CD4-positive, alpha-beta T cell (primary cell): ENCODE results near the gene ANGEL2. TPM values are rescaled to one million over a fixed set of nuclear protein-coding genes. Genes with fewer than 3 reads are reported as not detected.
A peak's percentile ranks its signal among the peaks of the same experiment; 100 is the strongest.

Experiments
- ATAC-seq: fragments of 200-7000 bp; cut with Tn5 transposase; one replicate; pipeline ENCODE4 v1.10.0; 2022; ENCODE audit warnings: mild to moderate bottlenecking; ENCODE audit not compliant: poor library complexity
- CTCF ChIA-PET: fragments of 350-600 bp; sonication (Branson Sonifier 250); formaldehyde crosslinking; loops from one replicate; lab custom pipeline; 2021; ENCODE audit warnings: antibody characterized with exemption, inconsistent platforms; lab: Charles Lee
- POLR2A ChIA-PET: fragments of 350-600 bp; sonication (Branson Sonifier 250); formaldehyde crosslinking; loops from one replicate; lab custom pipeline; 2021; ENCODE audit warnings: antibody characterized with exemption, inconsistent platforms; lab: Charles Lee
- DNase-seq, 14 experiments: peaks; one replicate each; pipeline ENCODE4 v3.0.0-alpha.2; 2013 to 2020; ENCODE audit warnings: mixed read lengths in 2 of 14
- H3K27ac ChIP-seq, 2 donors: one replicate each; pipeline versions ENCODE4 v1.5.1 to v1.7.0; 2013; ENCODE audit warnings: low read length in 2 of 2, low read depth in 1 of 2, mild to moderate bottlenecking in 1 of 2
- H3K27me3 ChIP-seq, 2 experiments: 1 replicate in 1 of 2; 2 replicates in 1 of 2; pipeline versions ENCODE4 v1.6.1 to v1.7.0; 2013; ENCODE audit warnings: low read length in 2 of 2, control low read depth in 1 of 2, mild to moderate bottlenecking in 1 of 2, moderate library complexity in 1 of 2; ENCODE audit not compliant: insufficient read depth in 2 of 2, control insufficient read depth in 1 of 2
- H3K36me3 ChIP-seq: one replicate; pipeline ENCODE4 v1.6.1; 2013; ENCODE audit warnings: low read length, control low read depth; ENCODE audit not compliant: insufficient read depth
- H3K4me1 ChIP-seq: one replicate; pipeline ENCODE4 v1.6.1; 2013; ENCODE audit warnings: low read length, control low read depth; ENCODE audit not compliant: insufficient read depth
- H3K4me3 ChIP-seq: one replicate; pipeline ENCODE4 v1.5.1; 2013; ENCODE audit warnings: mild to moderate bottlenecking, low read length, moderate library complexity
- H3K9me3 ChIP-seq, 2 experiments: 1 replicate in 1 of 2; 2 replicates in 1 of 2; pipeline versions ENCODE4 v1.6.1 to v1.7.0; 2013; ENCODE audit warnings: low read length in 2 of 2, mild to moderate bottlenecking in 2 of 2, control low read depth in 1 of 2, moderate library complexity in 1 of 2; ENCODE audit not compliant: control insufficient read depth in 1 of 2, insufficient read depth in 1 of 2
- H3K27ac Mint-ChIP-seq: one replicate; pipeline ENCODE4 v1.8.0; 2020; ENCODE audit warnings: mixed read lengths
- H3K27me3 Mint-ChIP-seq: one replicate; pipeline ENCODE4 v1.8.0; 2021; ENCODE audit warnings: mixed read lengths
- H3K36me3 Mint-ChIP-seq: one replicate; pipeline ENCODE4 v1.8.0; 2021; ENCODE audit warnings: low read depth, mixed read lengths
- H3K4me1 Mint-ChIP-seq: one replicate; pipeline ENCODE4 v1.8.0; 2021; ENCODE audit warnings: low read depth, mixed read lengths
- H3K4me3 Mint-ChIP-seq: one replicate; pipeline ENCODE4 v1.8.0; 2020; ENCODE audit warnings: mild to moderate bottlenecking, mixed read lengths
- H3K9me3 Mint-ChIP-seq: one replicate; pipeline ENCODE4 v1.8.0; 2020; ENCODE audit warnings: mixed read lengths
- intact Hi-C, 2 experiments: fragments of 100-400 bp; cut with DNase I in 1 of 2; cut with micrococcal nuclease in 1 of 2; formaldehyde crosslinking; loops; one replicate each; pipeline versions ENCODE4 v1.15.1 to v1.9.0; 2023 to 2025; cut with DNase I, micrococcal nuclease
- total RNA-seq, 174 experiments: library from RNA in 2 of 174; stranded (reverse) in 2 of 174; gene quantifications; one replicate each; pipeline ENCODE4 v1.2.3 and lab custom pipeline; 2021 to 2026
- TF ChIP-seq, protein P1 (sequence below): fragments of 200-600 bp; IDR thresholded peaks from one replicate; pipeline ENCODE4 v1.8.0; 2022; ENCODE audit warnings: antibody characterized with exemption, mild to moderate bottlenecking

The ANGEL2 gene
- total RNA-seq, 2 experiments from 2014 or later = 53.0 to 56.2 TPM

DNA sequence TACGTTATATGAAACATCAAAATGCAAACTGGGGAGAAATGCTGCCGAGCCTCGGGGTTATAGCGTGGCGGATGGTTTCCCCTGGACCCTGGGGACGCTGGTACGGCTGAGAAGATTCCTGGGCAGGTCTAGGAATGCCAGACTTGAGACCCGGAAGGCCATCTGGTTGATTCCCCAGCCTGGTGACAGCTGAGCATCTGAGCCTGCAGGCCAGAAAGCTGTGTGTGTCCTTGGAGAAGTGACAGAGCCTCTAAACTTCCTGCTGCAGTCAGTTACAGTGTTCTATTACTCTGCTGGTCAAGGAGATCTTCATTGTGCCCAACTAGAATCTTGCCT, 63.1 kb downstream of the ANGEL2 start:
- Histone ChIP-seq H3K36me3 (no peaks in the 10 kb centered on the region), H3K9me3 (no peaks in the 10 kb centered on the region), H3K4me3 (no peak overlapping the region), H3K27me3 (peaks cover 19 to 24% of the 10 kb centered on the region in 2 experiments), H3K27ac (no peak overlapping the region), H3K4me1 (peaks cover 16% of the 10 kb centered on the region)
- ChIA-PET CTCF (no interaction called here), POLR2A (no interaction called here)
- Mint-ChIP-seq H3K27ac (no peak overlapping the region), H3K27me3 (peaks cover 61% of the 10 kb centered on the region), H3K9me3 (no peaks in the 10 kb centered on the region), H3K4me1 (no peaks in the 10 kb centered on the region), H3K36me3 (no peaks in the 10 kb centered on the region), H3K4me3 (peak overlapping the region; percentile 35)
- DNase-seq (no peak), ATAC-seq (no peak)
- TF ChIP-seq, protein P1, sequence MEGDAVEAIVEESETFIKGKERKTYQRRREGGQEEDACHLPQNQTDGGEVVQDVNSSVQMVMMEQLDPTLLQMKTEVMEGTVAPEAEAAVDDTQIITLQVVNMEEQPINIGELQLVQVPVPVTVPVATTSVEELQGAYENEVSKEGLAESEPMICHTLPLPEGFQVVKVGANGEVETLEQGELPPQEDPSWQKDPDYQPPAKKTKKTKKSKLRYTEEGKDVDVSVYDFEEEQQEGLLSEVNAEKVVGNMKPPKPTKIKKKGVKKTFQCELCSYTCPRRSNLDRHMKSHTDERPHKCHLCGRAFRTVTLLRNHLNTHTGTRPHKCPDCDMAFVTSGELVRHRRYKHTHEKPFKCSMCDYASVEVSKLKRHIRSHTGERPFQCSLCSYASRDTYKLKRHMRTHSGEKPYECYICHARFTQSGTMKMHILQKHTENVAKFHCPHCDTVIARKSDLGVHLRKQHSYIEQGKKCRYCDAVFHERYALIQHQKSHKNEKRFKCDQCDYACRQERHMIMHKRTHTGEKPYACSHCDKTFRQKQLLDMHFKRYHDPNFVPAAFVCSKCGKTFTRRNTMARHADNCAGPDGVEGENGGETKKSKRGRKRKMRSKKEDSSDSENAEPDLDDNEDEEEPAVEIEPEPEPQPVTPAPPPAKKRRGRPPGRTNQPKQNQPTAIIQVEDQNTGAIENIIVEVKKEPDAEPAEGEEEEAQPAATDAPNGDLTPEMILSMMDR = no peak
- intact Hi-C loops = no loop called here

DNA sequence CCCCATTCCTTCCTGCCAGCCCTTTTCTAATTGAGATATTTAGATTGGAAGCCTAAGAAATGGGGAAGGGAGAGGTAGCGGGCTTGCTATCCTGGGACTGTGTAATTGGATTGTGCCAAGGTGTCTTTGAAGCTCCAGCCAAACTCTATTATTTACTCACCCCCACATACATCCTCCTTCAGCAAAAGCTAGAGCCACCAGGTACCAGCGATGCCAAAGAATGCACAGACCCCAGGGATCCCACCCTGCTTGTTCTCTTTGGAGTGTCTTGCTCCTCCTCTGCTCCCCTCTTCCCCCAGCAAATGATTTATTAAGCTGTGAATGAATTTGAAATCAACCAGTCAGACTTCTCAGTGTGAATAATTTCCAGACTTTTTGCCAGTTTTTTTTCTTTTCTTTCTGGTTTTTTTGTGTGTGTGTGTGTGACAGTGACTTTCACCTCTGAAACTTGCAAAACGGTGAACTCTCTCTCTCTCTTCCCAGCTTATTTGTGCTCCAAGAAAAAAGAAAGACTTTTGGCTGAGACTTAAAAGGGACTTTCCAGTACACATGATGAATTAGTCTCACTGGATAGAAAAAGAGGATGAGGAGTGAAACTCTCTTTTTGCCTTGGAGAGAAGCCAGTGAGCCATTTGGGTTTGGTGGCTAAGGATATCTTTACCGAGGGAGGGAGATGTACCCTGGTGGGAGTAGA, 63.6 kb downstream of the ANGEL2 start:
- Histone ChIP-seq H3K4me1 (peaks cover 16% of the 10 kb centered on the region), H3K27me3 (peaks cover 19 to 24% of the 10 kb centered on the region in 2 experiments), H3K4me3 (no peak overlapping the region), H3K36me3 (no peaks in the 10 kb centered on the region), H3K27ac (no peak overlapping the region), H3K9me3 (no peaks in the 10 kb centered on the region)
- H3K9me3 Mint-ChIP-seq = no peaks in the 10 kb centered on the region
- intact Hi-C loops = no loop called here
- TF ChIP-seq, protein P1 = no peak
- peak overlapping the region; percentile 35 for H3K4me3 Mint-ChIP-seq
- H3K27me3 Mint-ChIP-seq = peaks cover 61% of the 10 kb centered on the region
- no peak for DNase-seq
- H3K27ac Mint-ChIP-seq = no peak overlapping the region
- ATAC-seq = no peak
- ChIA-PET POLR2A (no interaction called here), CTCF (no interaction called here)
- H3K4me1 Mint-ChIP-seq = no peaks in the 10 kb centered on the region
- no peaks in the 10 kb centered on the region for H3K36me3 Mint-ChIP-seq

DNA sequence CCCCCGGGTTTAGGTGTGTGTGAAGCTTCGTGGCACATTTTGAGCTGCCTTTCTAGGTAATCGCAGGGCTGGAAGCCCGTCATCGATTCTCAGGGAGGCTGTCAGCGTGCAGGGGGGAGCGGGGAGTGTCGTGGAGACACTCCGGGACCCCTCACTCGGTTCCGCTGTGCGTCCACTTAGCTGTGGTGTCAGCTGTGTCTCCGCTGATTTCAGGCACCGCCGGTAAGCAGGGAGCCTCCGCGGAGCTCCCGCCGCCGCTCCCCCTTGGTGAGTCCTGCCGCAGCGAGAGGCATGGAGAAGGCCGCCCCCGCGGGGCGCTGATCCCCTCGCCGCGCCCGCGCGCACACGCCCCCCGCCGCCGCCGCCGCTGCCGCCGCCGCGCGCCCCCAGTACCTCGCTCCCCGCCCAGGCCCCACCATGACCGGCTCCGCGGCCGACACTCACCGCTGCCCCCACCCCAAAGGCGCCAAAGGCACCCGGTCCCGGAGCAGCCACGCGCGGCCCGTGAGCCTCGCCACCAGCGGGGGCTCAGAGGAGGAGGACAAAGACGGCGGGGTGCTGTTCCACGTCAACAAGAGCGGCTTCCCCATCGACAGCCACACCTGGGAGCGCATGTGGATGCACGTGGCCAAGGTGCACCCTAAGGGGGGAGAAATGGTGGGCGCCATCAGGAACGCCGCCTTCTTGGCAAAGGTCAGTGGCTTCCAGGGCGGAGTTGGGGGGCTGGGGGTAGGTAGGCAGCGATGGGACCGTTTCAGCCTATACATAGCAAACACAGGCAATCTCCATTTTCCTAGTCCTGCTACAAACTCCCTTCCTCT, 64.3 kb downstream of the ANGEL2 start:
- Histone ChIP-seq H3K27me3 (peaks cover 19 to 24% of the 10 kb centered on the region in 2 experiments), H3K36me3 (no peaks in the 10 kb centered on the region), H3K4me1 (peaks cover 16% of the 10 kb centered on the region), H3K27ac (no peak overlapping the region), H3K4me3 (peak overlapping the region; percentile 57), H3K9me3 (no peaks in the 10 kb centered on the region)
- H3K36me3 Mint-ChIP-seq = no peaks in the 10 kb centered on the region
- H3K9me3 Mint-ChIP-seq = no peaks in the 10 kb centered on the region
- ATAC-seq (no peak), DNase-seq (no peak)
- POLR2A ChIA-PET = no interaction called here
- peak overlapping the region; percentile 84 for H3K4me3 Mint-ChIP-seq
- no peak overlapping the region for H3K27ac Mint-ChIP-seq
- intact Hi-C loops = no loop called here
- TF ChIP-seq, protein P1 = no peak
- CTCF ChIA-PET = no interaction called here
- peaks cover 58% of the 10 kb centered on the region for H3K27me3 Mint-ChIP-seq
- H3K4me1 Mint-ChIP-seq = no peaks in the 10 kb centered on the region
